Measurements from ENCODE around the gene INSIG2. TPM values are rescaled to one million over a fixed set of nuclear protein-coding genes. Genes with fewer than 3 reads are reported as not detected.

INSIG2 gene
- total and polyA plus RNA-seq, 2 experiments from 2014 or later: 8.1 to 15.1 TPM

- H3K27ac ChIP-seq (ENCODE audit: low read depth): no peak overlapping the region
- TF ChIP-seq REST (IDR thresholded peaks at IDR 0.05; ENCODE audit: unreplicated experiment) (no peak), ETS1 (IDR thresholded peaks at IDR 0.05) (no peak), CTCF (conservative IDR thresholded peaks at IDR 0.05; ENCODE audit: low read depth in 2 of 2) (no peak), EZH2phosphoT487 (IDR thresholded peaks at IDR 0.05; ENCODE audit: unreplicated experiment) (no peak), STAT1 (IDR thresholded peaks at IDR 0.05; ENCODE audit: unreplicated experiment) (no peak), ZNF331 (CRISPR knock-in tag; IDR thresholded peaks at IDR 0.05; ENCODE audit: low read depth) (no peak), CREB1 (CRISPR knock-in tag; IDR thresholded peaks at IDR 0.05; ENCODE audit: low read depth) (no peak), ZNF114 (CRISPR knock-in tag; IDR thresholded peaks at IDR 0.05) (no peak), ZNF462 (CRISPR knock-in tag; IDR thresholded peaks at IDR 0.05) (no peak), NANOG (IDR thresholded peaks at IDR 0.05; ENCODE audit: borderline replicate concordance) (no peak), JUNB (IDR thresholded peaks at IDR 0.05; ENCODE audit: unreplicated experiment) (no peak), EZH2 (IDR thresholded peaks at IDR 0.05; ENCODE audit: low read depth, unreplicated experiment) (no peak), POLR2AphosphoS5 (IDR thresholded peaks at IDR 0.05; ENCODE audit: low read depth) (no peak)
- H3K4me2 ChIP-seq: no peak overlapping the region
- Mint-ChIP-seq H3K27ac (no peak overlapping the region), H3K9me3 (peaks cover 3% of the 10 kb centered on the region; the same call in 2 of the 3 replicates), H3K36me3 (ENCODE audit: low read depth) (peaks cover 3% of the 10 kb centered on the region; the same call in 2 of the 3 replicates), H3K4me1 (no peaks in the 10 kb centered on the region), H3K27me3 (ENCODE audit: insufficient read depth, low read depth, poor library complexity) (peaks cover 6% of the 10 kb centered on the region), H3K4me3 (no peak overlapping the region)
- H4K20me1 ChIP-seq (replicated peaks; ENCODE audit: insufficient read depth): no peaks in the 10 kb centered on the region
- no peak for ATAC-seq
- H3F3A ChIP-seq (replicated peaks; ENCODE audit: low read depth): no peaks in the 10 kb centered on the region
- no peaks in the 10 kb centered on the region for H3K4me1 ChIP-seq (ENCODE audit: insufficient read depth)
- no peaks in the 10 kb centered on the region for H3K79me2 ChIP-seq (replicated peaks; ENCODE audit: insufficient read depth)
- no peak overlapping the region for H2AFZ ChIP-seq
- no peak for DNase-seq (ENCODE audit: low spot score)
- H3K4me3 ChIP-seq: no peak overlapping the region
- no peaks in the 10 kb centered on the region; the same call in 1 of the 2 replicates for H3K36me3 ChIP-seq (ENCODE audit: insufficient read depth)
- H3K9me2 ChIP-seq (ENCODE audit: insufficient read depth): no peaks in the 10 kb centered on the region
- H3K27me3 ChIP-seq (ENCODE audit: insufficient read depth): no peaks in the 10 kb centered on the region
Measured at GRCh38 chr2:118148133-118148532, 59.9 kb downstream of the INSIG2 start.

All from GM23338 (cell line).